GM12875 (cell line): ENCODE measurements around the gene TBCEL.

Source experiments
- H3K4me3 ChIP-seq: one replicate; pipeline ENCODE4 v1.5.1; 2011; ENCODE audit warnings: low read depth, low read length, control low read depth
- TF ChIP-seq, protein P1 (sequence below): IDR thresholded peaks from 2 replicates; pipeline ENCODE4 v1.5.1; 2011; ENCODE audit warnings: low read depth, mild to moderate bottlenecking, control low read depth, inconsistent platforms, low read length, moderate library complexity, borderline replicate concordance; ENCODE audit not compliant: insufficient read depth

TBCEL gene

DNA sequence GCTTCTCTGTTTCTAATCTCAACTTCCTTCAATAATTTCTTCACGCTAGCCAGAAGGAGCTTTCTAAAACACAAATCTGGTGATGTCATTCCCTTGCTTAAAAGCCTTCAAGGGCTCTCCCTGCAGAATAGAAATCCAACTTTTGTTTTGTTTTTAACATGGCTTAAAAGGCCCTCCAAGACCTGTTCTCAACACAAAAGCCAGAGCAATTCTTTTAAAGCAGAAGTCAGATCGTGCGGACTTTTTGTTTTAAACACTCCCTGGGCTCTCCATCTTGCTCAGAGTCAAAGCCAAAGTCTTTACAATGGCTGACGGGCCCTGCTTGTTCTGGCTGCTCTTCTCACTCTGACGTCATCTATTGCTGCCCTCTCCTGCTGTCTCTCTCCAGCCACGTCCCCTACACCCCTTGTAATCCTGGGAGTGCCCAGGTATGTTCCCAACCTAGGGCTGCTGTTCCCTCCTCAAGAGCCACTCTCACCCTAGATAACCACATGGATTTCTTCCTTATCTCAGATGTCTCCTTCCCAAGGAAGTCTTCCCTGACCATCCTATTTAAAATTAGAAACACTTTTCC lies 99.7 kb downstream of the TBCEL start:
- TF ChIP-seq, protein P1, sequence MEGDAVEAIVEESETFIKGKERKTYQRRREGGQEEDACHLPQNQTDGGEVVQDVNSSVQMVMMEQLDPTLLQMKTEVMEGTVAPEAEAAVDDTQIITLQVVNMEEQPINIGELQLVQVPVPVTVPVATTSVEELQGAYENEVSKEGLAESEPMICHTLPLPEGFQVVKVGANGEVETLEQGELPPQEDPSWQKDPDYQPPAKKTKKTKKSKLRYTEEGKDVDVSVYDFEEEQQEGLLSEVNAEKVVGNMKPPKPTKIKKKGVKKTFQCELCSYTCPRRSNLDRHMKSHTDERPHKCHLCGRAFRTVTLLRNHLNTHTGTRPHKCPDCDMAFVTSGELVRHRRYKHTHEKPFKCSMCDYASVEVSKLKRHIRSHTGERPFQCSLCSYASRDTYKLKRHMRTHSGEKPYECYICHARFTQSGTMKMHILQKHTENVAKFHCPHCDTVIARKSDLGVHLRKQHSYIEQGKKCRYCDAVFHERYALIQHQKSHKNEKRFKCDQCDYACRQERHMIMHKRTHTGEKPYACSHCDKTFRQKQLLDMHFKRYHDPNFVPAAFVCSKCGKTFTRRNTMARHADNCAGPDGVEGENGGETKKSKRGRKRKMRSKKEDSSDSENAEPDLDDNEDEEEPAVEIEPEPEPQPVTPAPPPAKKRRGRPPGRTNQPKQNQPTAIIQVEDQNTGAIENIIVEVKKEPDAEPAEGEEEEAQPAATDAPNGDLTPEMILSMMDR: no peak
- no peak overlapping the region for H3K4me3 ChIP-seq

DNA sequence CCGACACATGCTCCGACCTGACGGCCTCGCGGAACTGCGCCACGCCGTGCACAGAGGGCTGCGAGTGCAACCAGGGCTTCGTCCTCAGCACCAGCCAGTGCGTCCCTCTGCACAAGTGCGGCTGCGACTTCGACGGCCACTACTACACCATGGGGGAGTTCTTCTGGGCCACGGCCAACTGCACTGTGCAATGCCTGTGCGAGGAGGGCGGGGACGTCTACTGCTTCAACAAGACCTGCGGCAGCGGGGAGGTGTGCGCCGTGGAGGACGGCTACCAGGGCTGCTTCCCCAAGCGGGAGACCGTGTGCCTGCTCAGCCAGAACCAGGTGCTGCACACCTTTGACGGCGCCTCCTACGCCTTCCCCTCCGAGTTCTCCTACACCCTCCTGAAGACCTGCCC lies 103.9 kb downstream of the TBCEL start:
- TF ChIP-seq, protein P1: no peak
- no peak overlapping the region for H3K4me3 ChIP-seq

DNA sequence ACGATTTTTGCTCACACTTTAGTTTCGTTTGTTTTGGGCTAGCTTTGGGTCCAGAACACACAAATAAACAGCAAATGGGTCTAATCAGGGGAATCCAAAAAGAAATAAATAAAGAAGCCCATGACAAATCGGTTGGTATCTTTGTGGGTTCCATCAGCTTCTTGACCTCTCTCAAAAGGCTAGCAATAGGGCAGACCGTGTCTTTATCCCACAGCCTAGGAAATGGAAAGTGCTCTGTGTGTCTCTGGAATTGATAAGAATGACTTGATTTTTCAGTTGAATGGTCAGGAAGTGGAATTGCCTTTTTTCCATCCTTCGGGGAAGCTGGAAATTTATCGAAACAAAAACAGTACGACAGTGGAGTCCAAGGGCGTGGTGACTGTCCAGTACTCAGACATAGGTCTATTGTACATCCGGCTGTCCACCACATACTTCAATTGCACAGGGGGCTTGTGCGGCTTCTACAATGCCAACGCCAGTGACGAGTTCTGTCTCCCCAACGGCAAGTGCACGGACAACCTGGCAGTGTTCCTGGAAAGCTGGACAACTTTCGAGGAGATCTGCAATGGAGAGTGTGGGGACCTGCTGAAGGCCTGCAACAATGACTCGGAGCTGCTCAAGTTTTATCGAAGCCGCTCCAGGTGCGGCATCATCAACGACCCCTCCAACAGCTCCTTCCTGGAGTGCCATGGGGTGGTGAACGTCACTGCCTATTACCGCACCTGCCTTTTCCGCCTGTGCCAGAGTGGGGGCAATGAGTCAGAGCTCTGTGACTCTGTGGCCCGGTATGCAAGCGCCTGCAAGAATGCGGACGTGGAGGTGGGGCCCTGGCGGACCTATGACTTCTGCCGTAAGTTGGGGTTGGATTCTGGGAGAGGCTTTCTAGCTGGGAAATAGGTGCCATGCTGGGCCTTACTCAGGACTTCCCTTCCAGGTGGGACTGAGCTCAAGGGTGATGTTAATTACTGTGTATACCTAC lies 105.7 kb downstream of the TBCEL start:
- H3K4me3 ChIP-seq: no peak overlapping the region
- TF ChIP-seq, protein P1: no peak

DNA sequence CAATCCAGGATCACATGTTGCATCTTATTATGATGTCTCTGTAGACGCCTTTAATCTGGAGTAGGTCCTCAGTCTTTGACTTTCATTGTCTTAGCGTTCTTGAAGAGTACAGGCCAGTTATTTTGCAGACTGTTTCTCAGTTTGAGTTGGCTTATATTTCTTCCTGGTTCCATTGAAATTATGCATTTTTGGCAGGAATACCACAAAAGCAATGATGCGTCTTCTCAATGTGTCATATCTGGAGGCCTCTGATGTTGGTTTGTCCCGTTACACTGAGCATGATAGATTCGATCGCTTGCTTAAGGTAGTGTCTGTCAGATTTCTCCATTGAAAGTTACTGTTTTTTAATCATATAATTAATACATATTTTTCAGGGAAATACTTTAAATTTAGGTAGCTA lies 107.8 kb downstream of the TBCEL start:
- TF ChIP-seq, protein P1: no peak
- no peak overlapping the region for H3K4me3 ChIP-seq

DNA sequence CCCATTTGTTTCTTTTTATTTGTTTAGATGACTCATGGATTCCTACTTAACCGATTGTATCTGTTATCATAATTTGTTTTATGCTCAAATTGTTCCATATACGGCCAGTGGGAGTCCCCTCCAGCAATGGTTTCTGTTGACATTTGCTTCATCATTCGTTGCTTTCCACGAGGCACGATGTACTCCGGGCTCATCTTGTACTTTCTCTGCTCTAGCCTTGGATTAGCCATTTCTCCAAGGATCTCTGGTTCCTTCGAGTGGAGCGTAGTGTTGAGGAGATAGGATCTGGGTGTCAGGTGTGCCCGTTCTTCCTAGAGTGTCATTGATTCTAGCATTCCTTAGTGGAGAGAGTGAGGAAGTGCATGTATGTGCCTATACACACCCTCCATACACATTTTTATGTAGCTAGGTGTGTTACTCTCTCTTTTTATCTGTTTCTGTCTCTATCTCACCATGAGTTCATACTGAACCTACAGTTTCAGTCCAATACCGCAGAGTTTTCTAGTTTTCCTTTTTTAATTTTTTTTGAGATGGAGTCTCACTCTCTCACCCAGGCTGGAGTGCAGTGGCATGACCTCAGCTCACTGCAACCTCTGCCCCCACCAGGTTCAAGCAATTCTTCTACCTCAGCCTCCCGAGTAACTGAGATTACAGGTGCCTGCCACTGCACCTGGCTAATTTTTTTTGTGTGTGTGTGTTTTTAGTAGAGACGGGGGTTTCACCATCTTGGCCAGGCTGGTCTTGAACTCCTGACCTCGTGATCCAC lies 108.5 kb downstream of the TBCEL start:
- TF ChIP-seq, protein P1: no peak
- no peak overlapping the region for H3K4me3 ChIP-seq

DNA sequence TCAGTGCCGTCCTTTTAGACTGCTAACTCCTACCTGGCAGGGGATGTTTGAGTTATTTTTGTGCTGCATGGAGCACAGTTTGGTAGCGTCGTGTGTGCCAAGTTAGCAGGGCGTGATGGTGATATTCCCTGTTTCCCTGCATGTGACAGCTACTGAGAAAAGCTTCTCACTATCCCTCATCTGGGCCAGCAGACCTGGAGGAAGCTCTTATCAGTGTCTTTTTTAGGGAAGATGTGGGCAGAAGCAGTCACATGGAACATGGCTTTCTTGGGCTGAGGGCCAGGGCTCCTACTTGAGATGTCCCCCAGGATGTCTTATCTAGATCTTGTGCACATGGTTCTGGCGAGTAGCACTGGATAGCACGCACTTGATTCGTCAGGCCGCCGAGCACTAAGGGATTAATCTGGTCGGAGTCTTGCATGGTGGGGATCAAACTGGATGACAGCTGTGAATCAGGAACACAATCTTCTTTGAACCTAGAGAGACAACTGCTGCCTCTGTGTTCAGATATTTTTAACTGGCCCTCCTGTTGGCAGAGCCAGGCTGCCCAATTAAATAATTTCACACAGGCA lies 110.9 kb downstream of the TBCEL start:
- TF ChIP-seq, protein P1: no peak
- no peak overlapping the region for H3K4me3 ChIP-seq
